HEK293 (cell line): Measurements from ENCODE around the gene CFAP47.

ENCODE experiments used
- CTCF ChIA-PET: fragments of 350-600 bp; formaldehyde crosslinking; extraction: SDS; loops from one replicate; lab custom pipeline; 2021; ENCODE audit warnings: antibody characterized with exemption; lab: Yijun Ruan, JAX
- POLR2A ChIA-PET: fragments of 300-600 bp; formaldehyde crosslinking; extraction: SDS; loops from one replicate; lab custom pipeline; 2020; ENCODE audit warnings: antibody characterized with exemption, inconsistent platforms; lab: Yijun Ruan, JAX
- H3K27ac ChIP-seq: fragments of 200-500 bp; sonication (Bioruptor generic); 2 replicates; pipeline ENCODE4 v1.5.1; 2014; ENCODE audit warnings: low read depth, low read length, control low read depth, inconsistent platforms; ENCODE audit errors: extremely low read depth
- H3K36me3 ChIP-seq, 2 experiments: fragments of 200-500 bp in 1 of 2; sonication (Bioruptor generic) in 1 of 2; 1 replicate in 1 of 2; 2 replicates in 1 of 2; pipeline ENCODE4 v1.5.1; 2014 to 2017; ENCODE audit warnings: inconsistent platforms in 2 of 2, low read length in 2 of 2; ENCODE audit not compliant: control insufficient read depth in 2 of 2, insufficient read depth in 1 of 2
- H3K4me1 ChIP-seq: fragments of 200-500 bp; sonication (Bioruptor generic); 2 replicates; pipeline ENCODE4 v1.5.1; 2014; ENCODE audit warnings: mild to moderate bottlenecking, low read length, inconsistent platforms; ENCODE audit not compliant: control insufficient read depth, insufficient read depth
- H3K4me3 ChIP-seq: 2 replicates; pipeline ENCODE4 v1.5.1; 2011; ENCODE audit warnings: low read depth, mild to moderate bottlenecking, control low read depth, low read length, moderate library complexity
- H3K9me3 ChIP-seq: fragments of 200-500 bp; sonication (Bioruptor generic); 2 replicates; pipeline ENCODE4 v1.5.1; 2014; ENCODE audit warnings: low read depth, low read length, inconsistent platforms; ENCODE audit not compliant: control insufficient read depth, insufficient read depth
- CTCF ChIP-seq: fragments of 450-650 bp; formaldehyde crosslinking; IDR thresholded peaks from 2 replicates; pipeline ENCODE4 v1.5.1; 2016; ENCODE audit warnings: missing biosample characterization, missing genetic modification characterization
- GLIS1 ChIP-seq: fragments of 450-650 bp; formaldehyde crosslinking; IDR thresholded peaks from 2 replicates; pipeline ENCODE4 v1.5.1; 2016; ENCODE audit warnings: missing biosample characterization, missing genetic modification characterization
- GLIS2 ChIP-seq: fragments of 450-650 bp; formaldehyde crosslinking; IDR thresholded peaks from 2 replicates; pipeline ENCODE4 v1.5.1; 2016; ENCODE audit warnings: missing biosample characterization, missing genetic modification characterization
- WT1 ChIP-seq: fragments of 450-650 bp; formaldehyde crosslinking; IDR thresholded peaks from 2 replicates; pipeline ENCODE4 v1.5.1; 2016; ENCODE audit warnings: missing biosample characterization, missing genetic modification characterization
- YY2 ChIP-seq: fragments of 450-650 bp; formaldehyde crosslinking; IDR thresholded peaks from 2 replicates; pipeline ENCODE4 v1.5.1; 2016; ENCODE audit warnings: missing biosample characterization, missing genetic modification characterization
- ZBTB7A ChIP-seq: fragments of 450-650 bp; formaldehyde crosslinking; IDR thresholded peaks from 2 replicates; pipeline ENCODE4 v1.5.1; 2016; ENCODE audit warnings: low read depth, missing biosample characterization, missing genetic modification characterization
- ZNF112 ChIP-seq: fragments of 450-650 bp; formaldehyde crosslinking; IDR thresholded peaks from 2 replicates; pipeline ENCODE4 v1.5.0; 2017; ENCODE audit warnings: missing biosample characterization, missing genetic modification characterization
- ZNF114 ChIP-seq: fragments of 450-650 bp; formaldehyde crosslinking; IDR thresholded peaks from 2 replicates; pipeline ENCODE4 v1.5.0; 2017; ENCODE audit warnings: missing biosample characterization, missing genetic modification characterization
- ZNF16 ChIP-seq: fragments of 450-650 bp; formaldehyde crosslinking; IDR thresholded peaks from 2 replicates; pipeline ENCODE4 v1.5.1; 2016; ENCODE audit warnings: low read depth, missing biosample characterization, missing genetic modification characterization
- ZNF184 ChIP-seq: fragments of 450-650 bp; IDR thresholded peaks from 2 replicates; pipeline ENCODE4 v1.5.1; 2018; ENCODE audit warnings: missing biosample characterization, mild to moderate bottlenecking, missing genetic modification characterization
- ZNF2 ChIP-seq: fragments of 450-650 bp; formaldehyde crosslinking; IDR thresholded peaks from 2 replicates; pipeline ENCODE4 v1.5.1; 2016; ENCODE audit warnings: missing biosample characterization, missing genetic modification characterization
- ZNF221 ChIP-seq: fragments of 450-650 bp; formaldehyde crosslinking; IDR thresholded peaks from 2 replicates; pipeline ENCODE4 v1.5.1; 2017; ENCODE audit warnings: missing biosample characterization, missing genetic modification characterization, borderline replicate concordance
- ZNF292 ChIP-seq: fragments of 450-650 bp; formaldehyde crosslinking; IDR thresholded peaks from 2 replicates; pipeline ENCODE4 v1.5.1; 2016; ENCODE audit warnings: low read depth, missing biosample characterization, missing genetic modification characterization, borderline replicate concordance
- ZNF302 ChIP-seq: fragments of 450-650 bp; formaldehyde crosslinking; IDR thresholded peaks from 2 replicates; pipeline ENCODE4 v1.5.1; 2016; ENCODE audit warnings: missing biosample characterization, missing genetic modification characterization, low read depth
- ZNF366 ChIP-seq: fragments of 450-650 bp; formaldehyde crosslinking; conservative IDR thresholded peaks from 2 replicates; pipeline ENCODE4 v1.5.1; 2016; ENCODE audit warnings: missing biosample characterization, missing genetic modification characterization
- ZNF391 ChIP-seq: fragments of 450-650 bp; formaldehyde crosslinking; IDR thresholded peaks from 2 replicates; pipeline ENCODE4 v1.5.1; 2016; ENCODE audit warnings: low read depth, missing biosample characterization, missing genetic modification characterization, borderline replicate concordance
- ZNF473 ChIP-seq: fragments of 450-650 bp; formaldehyde crosslinking; IDR thresholded peaks from 2 replicates; pipeline ENCODE4 v1.5.1; 2017; ENCODE audit warnings: missing biosample characterization, missing genetic modification characterization
- ZNF623 ChIP-seq: fragments of 450-650 bp; formaldehyde crosslinking; IDR thresholded peaks from 2 replicates; pipeline ENCODE4 v1.5.1; 2016; ENCODE audit warnings: missing biosample characterization, missing genetic modification characterization
- ZNF645 ChIP-seq: fragments of 450-650 bp; formaldehyde crosslinking; IDR thresholded peaks from 2 replicates; pipeline ENCODE4; 2016; ENCODE audit warnings: missing biosample characterization, missing genetic modification characterization
- ZNF768 ChIP-seq: fragments of 450-650 bp; formaldehyde crosslinking; IDR thresholded peaks from 2 replicates; pipeline ENCODE4 v1.5.1; 2018; ENCODE audit warnings: missing biosample characterization, mild to moderate bottlenecking, missing genetic modification characterization
- ZNF785 ChIP-seq: fragments of 450-650 bp; formaldehyde crosslinking; IDR thresholded peaks from 2 replicates; pipeline ENCODE4 v1.5.1; 2016; ENCODE audit warnings: missing biosample characterization, missing genetic modification characterization
- ZNF791 ChIP-seq: fragments of 450-650 bp; formaldehyde crosslinking; IDR thresholded peaks from 2 replicates; pipeline ENCODE4 v1.5.1; 2016; ENCODE audit warnings: missing biosample characterization, missing genetic modification characterization
- ZNF837 ChIP-seq: fragments of 450-650 bp; formaldehyde crosslinking; IDR thresholded peaks from 2 replicates; pipeline ENCODE4 v1.5.1; 2016; ENCODE audit warnings: missing biosample characterization, missing genetic modification characterization
- ZSCAN4 ChIP-seq: fragments of 450-650 bp; formaldehyde crosslinking; IDR thresholded peaks from 2 replicates; pipeline ENCODE4 v1.5.1; 2017; ENCODE audit warnings: missing biosample characterization, missing genetic modification characterization
- TF ChIP-seq, protein P1 (sequence below): fragments of 450-650 bp; formaldehyde crosslinking; IDR thresholded peaks from 2 replicates; pipeline ENCODE4 v1.5.1; 2016; ENCODE audit warnings: missing biosample characterization, missing genetic modification characterization, low read depth
- TF ChIP-seq, protein P2 (sequence below): IDR thresholded peaks from 2 replicates; pipeline ENCODE4 v1.6.1; 2011; ENCODE audit warnings: mild to moderate bottlenecking, low read depth, low read length, borderline replicate concordance

Gene CFAP47

GRCh38 chrX:36266155-36266554 is 346.6 kb downstream of the CFAP47 start:
- H3K4me3 ChIP-seq, result no peak overlapping the region
- H3K36me3 ChIP-seq, result no peaks in the 10 kb centered on the region
- POLR2A ChIA-PET, result no interaction called here
- H3K27ac ChIP-seq, result no peak overlapping the region
- TF ChIP-seq ZNF837 (tag by site-specific recombination), result no peak
- TF ChIP-seq CTCF, result no peak
- TF ChIP-seq ZNF366, result no peak
- no peak for TF ChIP-seq ZNF221 (tag by site-specific recombination)
- no peak for TF ChIP-seq ZNF473 (tag by site-specific recombination)
- TF ChIP-seq YY2 (tag by site-specific recombination), result no peak
- no peak for TF ChIP-seq ZNF114 (tag by site-specific recombination)
- TF ChIP-seq ZNF302 (tag by site-specific recombination), result no peak
- no peak for TF ChIP-seq ZNF768 (tag by site-specific recombination)
- TF ChIP-seq, protein P1, sequence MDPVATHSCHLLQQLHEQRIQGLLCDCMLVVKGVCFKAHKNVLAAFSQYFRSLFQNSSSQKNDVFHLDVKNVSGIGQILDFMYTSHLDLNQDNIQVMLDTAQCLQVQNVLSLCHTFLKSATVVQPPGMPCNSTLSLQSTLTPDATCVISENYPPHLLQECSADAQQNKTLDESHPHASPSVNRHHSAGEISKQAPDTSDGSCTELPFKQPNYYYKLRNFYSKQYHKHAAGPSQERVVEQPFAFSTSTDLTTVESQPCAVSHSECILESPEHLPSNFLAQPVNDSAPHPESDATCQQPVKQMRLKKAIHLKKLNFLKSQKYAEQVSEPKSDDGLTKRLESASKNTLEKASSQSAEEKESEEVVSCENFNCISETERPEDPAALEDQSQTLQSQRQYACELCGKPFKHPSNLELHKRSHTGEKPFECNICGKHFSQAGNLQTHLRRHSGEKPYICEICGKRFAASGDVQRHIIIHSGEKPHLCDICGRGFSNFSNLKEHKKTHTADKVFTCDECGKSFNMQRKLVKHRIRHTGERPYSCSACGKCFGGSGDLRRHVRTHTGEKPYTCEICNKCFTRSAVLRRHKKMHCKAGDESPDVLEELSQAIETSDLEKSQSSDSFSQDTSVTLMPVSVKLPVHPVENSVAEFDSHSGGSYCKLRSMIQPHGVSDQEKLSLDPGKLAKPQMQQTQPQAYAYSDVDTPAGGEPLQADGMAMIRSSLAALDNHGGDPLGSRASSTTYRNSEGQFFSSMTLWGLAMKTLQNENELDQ (tag by site-specific recombination), result no peak
- no peak for TF ChIP-seq ZNF391
- no peaks in the 10 kb centered on the region for H3K4me1 ChIP-seq
- CTCF ChIA-PET, result no interaction called here
- H3K9me3 ChIP-seq, result no peaks in the 10 kb centered on the region

GRCh38 chrX:36310136-36310535 is 390.6 kb downstream of the CFAP47 start:
- H3K4me1 ChIP-seq, result no peaks in the 10 kb centered on the region
- H3K4me3 ChIP-seq, result no peak overlapping the region
- H3K36me3 ChIP-seq, result no peaks in the 10 kb centered on the region
- no peaks in the 10 kb centered on the region for H3K9me3 ChIP-seq
- TF ChIP-seq ZNF292 (tag by site-specific recombination) (no peak), GLIS1 (tag by site-specific recombination) (no peak), ZNF645 (tag by site-specific recombination) (no peak), ZBTB7A (no peak), ZNF623 (tag by site-specific recombination) (no peak), CTCF (no peak), ZNF184 (tag by site-specific recombination) (no peak), ZNF837 (tag by site-specific recombination) (no peak), ZNF16 (tag by site-specific recombination) (no peak), GLIS2 (tag by site-specific recombination) (no peak), ZSCAN4 (tag by site-specific recombination) (no peak), ZNF391 (no peak), WT1 (no peak), ZNF785 (no peak), ZNF112 (no peak), ZNF2 (tag by site-specific recombination) (no peak), ZNF791 (tag by site-specific recombination) (no peak)
- TF ChIP-seq, protein P2, sequence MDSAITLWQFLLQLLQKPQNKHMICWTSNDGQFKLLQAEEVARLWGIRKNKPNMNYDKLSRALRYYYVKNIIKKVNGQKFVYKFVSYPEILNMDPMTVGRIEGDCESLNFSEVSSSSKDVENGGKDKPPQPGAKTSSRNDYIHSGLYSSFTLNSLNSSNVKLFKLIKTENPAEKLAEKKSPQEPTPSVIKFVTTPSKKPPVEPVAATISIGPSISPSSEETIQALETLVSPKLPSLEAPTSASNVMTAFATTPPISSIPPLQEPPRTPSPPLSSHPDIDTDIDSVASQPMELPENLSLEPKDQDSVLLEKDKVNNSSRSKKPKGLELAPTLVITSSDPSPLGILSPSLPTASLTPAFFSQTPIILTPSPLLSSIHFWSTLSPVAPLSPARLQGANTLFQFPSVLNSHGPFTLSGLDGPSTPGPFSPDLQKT, result no peak
- no peak overlapping the region for H3K27ac ChIP-seq
- POLR2A ChIA-PET, result no interaction called here
- CTCF ChIA-PET, result no interaction called here
